GM19239 (cell line): Measurements from ENCODE around the gene OR52E1.
"Not testable (repeated sequence)": the region's sequence is repeated elsewhere in the genome, so short reads cannot be mapped to it uniquely, and the experiment has no call there.

ENCODE experiments used
- DNase-seq: peaks from one replicate; pipeline ENCODE4 v3.0.0; 2011; ENCODE audit warnings: low spot score; ENCODE audit not compliant: insufficient read length
- FAIRE-seq: peaks from 2 replicates; lab custom pipeline; 2011; peaks lifted over from hg19 to GRCh38; lab: Jason Lieb, UNC

OR52E1 gene

DNA sequence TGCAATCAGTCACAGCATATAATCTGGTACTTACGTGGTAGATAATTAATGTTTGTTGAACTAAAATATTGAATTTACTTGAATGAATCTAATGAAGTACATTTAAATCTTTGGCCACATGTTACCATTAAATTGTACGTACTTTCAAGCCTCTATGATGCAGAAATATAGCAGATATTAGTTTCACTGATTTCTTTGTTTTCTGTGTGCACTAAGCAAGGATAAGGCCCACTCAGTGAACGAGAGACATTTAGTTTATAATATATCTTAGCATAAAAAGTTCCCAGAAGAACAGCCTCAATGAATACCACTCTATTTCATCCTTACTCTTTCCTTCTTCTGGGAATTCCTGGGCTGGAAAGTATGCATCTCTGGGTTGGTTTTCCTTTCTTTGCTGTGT, at the start of gene OR52E1:
Gene OR52E1 (plus strand): TSS at position 301 of the 400 bp plus-strand sequence.
- no peak for FAIRE-seq
- DNase-seq = no peak

DNA sequence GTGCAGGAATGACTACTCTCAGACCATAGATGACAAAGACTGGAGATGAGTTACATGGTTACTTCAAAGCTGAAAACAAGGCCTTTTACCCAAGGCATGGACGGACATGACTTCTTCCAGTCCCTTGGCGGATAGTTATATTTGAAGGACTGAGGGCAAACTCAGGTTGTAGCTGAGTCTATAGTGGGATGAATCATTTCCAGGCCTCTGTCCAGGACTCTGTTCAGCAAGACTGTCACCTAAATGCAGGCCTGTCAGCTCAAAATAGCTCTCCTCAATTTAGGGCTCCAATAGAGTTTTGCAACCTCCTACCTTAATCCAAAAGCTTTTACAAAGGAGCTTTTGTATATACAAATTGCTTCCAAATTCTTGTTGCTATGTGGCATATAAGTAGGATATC, 47.4 kb upstream of the OR52E1 start:
- FAIRE-seq = no peak
- DNase-seq = no peak

DNA sequence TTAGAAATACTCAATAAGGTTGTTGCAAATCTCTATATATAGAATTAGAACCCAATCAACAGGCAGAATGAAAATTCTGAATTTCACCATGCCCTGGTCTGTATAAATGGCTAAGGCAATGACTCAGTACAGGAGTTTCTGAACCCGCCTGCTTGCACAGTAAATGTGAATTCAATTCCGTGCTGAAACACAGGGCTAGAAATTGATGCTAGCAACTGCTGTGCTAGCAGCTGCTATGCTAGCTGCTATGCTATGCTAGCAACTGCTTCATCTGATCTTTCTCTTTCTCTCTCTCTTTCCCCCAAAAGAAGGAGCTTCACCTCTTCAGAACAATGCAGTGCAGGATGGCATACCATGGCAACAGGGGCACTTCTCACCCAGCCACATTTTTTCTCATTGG, 32.7 kb upstream of the OR52E1 start:
- FAIRE-seq = no peak
- no peak for DNase-seq

DNA sequence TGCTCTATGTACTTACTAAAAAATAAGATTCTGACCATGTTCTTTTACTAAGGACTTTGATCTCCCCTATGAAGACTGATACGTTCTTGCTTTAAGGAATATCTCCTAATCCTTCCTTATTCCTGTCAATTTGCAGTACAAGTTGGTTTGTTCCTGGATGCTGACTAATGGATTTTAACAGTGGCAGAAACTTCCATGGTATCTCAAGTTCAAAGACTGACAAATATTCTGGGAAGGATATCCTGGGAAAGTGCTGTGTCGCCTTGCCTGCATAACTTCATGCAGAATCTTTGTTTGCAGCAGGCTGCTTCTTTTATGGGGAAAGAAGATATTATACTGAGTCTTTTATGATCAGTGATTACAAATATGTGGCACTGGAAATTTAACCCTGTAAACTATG, 31.4 kb upstream of the OR52E1 start:
- no peak for DNase-seq
- FAIRE-seq = no peak

DNA sequence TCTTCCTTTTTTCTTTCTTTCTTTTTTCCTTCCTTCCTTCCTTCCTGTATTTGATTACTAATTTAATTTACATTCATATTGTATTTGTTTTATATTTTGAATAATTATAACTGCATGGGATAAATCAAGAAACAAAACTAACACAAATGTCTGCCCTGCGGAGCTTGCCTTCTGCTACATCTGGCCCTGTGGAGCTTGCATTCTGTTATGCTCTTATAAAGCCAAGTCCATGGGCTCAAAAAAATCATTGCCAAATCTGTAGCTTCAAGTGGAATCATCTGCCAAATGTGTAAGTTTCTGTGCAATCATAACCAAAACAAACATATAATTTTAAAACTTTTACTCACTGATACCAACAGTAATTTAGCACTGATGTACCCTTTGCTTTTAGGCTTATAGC, 31.0 kb upstream of the OR52E1 start:
- FAIRE-seq (no peak), DNase-seq (no peak)

DNA sequence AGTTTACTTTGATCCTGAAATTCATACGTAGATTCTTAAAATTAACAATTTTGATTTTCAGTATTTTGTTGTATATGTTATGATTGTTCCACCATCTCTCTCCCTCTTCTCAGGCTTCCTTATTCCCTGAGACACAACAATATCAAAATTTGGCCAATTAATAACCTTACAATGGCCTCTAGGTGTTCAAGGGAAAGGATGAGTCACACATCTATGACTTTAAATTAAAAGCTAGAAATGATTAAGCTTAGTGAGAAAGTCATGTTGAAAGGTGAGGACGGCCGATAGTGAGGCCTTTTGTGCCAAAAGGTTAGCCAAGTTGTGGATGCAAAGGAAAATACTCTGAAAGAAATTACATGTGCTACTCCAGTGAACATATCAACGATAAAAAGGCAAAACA, 28.5 kb upstream of the OR52E1 start:
- DNase-seq = no peak
- FAIRE-seq = no peak

DNA sequence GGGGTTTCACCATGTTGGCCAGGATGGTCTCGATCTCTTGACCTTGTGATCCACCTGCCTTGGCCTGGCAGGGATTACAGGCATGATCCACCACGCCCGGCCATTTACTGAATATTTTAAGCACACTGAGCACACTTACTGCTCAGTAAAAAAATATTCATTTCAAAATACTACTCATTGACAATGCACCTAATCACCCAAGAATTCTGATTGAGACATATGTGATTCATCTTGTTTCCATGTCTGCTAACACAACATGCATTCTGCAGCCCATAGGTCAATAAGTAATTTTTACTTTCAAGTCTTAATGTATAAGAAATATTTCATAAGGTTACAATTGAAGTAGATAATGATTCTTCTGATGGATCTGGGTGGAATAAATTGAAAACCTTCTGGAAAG, 27.3 kb upstream of the OR52E1 start:
- FAIRE-seq = no peak
- no peak for DNase-seq

DNA sequence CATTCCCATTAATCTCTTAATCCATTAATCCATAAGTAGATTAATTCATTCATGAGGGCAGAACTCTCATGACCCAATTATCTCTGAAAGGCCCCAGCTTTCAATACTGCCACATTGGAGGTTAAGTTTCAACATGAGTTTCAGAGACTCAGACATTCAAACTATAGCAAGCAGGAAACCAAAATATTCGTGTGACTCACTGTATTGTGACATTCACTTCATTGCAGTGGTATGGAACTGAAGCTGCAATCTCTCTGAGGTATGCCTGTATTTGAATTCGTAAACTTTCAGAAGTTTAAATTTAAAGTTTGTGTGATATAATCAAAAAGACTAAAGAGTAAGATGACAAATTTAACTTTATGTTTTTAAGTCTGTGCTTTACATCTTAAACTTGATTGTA, 26.0 kb upstream of the OR52E1 start:
- DNase-seq (no peak), FAIRE-seq (no peak)

DNA sequence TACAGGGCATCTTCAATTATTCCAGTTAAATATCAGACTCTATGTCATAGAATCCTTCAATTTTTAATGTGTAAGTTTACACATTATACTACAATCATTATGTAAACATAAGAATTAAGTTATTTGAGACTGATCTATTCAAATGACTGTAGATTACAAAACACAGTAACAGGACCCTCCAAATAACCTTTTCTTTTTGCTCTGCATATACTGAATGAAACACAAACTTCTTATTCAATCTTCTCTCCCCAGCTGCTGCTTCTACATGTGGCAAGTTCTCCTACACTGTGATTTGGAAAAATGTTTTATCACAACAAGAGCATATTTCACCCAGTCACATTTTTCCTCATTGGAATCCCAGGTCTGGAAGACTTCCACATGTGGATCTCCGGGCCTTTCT, 23.1 kb upstream of the OR52E1 start, which contains the start of gene OR52J3:
Gene OR52J3 (plus strand): TSS at position 301 of the 400 bp plus-strand sequence. CDS start 0 bp downstream, at position 301.
- no peak for FAIRE-seq

DNA sequence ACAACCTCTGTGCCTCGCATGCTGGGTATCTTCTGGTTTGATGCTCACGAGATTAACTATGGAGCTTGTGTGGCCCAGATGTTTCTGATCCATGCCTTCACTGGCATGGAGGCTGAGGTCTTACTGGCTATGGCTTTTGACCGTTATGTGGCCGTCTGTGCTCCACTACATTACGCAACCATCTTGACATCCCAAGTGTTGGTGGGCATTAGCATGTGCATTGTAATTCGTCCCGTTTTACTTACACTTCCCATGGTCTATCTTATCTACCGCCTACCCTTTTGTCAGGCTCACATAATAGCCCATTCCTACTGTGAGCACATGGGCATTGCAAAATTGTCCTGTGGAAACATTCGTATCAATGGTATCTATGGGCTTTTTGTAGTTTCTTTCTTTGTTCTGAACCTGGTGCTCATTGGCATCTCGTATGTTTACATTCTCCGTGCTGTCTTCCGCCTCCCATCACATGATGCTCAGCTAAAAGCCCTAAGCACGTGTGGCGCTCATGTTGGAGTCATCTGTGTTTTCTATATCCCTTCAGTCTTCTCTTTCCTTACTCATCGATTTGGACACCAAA, 22.5 kb upstream of the OR52E1 start:
- FAIRE-seq = no peak
- no peak for DNase-seq

More for the DNA sequence above, 23.1 kb upstream of the OR52E1 start, which contains the start of gene OR52J3:
- DNase-seq = no peak

DNA sequence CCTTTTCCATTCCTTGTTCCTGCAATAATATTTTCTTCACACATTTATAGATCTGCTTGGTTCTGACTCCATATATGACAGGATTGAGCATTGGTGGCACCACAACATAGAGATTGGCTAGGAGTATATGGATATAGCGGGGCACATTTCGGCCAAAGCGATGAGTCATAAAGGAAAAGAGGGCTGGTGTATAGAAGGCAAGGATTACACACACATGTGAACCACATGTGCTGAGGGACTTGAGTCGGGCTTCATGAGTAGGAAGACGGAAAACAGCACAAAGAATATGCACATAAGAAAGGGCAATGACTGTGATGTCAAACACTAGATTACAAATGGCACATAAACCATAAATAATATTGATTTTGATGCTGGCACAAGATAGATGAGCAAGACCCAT, 10.7 kb upstream of the OR52E1 start:
- FAIRE-seq = not testable (repeated sequence)

DNA sequence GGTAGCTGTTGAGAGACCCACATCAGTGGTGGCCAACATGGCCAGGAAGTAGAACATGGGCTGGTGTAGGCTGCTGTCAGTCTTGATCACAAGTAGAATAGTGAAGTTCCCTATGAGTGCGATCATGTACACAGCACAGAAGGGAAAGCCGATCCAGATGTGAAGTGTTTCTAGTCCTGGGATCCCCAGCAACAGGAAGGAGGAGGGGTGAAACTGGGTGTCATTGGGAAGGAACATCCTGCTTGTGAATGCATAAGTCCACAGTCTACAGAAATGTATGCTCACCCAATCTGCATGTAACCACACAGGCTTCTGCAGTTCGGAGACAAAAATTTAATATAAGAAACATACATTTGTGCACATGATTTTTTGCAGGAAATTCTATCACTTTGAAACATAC, 10.0 kb upstream of the OR52E1 start, which contains the start of gene OR52E2:
Gene OR52E2 (minus strand): TSS at position 237 of the 400 bp plus-strand sequence. CDS start 0 bp downstream, at position 237.
- no peak for FAIRE-seq

More for the DNA sequence above, 10.7 kb upstream of the OR52E1 start:
- DNase-seq = not testable (repeated sequence)

DNA sequence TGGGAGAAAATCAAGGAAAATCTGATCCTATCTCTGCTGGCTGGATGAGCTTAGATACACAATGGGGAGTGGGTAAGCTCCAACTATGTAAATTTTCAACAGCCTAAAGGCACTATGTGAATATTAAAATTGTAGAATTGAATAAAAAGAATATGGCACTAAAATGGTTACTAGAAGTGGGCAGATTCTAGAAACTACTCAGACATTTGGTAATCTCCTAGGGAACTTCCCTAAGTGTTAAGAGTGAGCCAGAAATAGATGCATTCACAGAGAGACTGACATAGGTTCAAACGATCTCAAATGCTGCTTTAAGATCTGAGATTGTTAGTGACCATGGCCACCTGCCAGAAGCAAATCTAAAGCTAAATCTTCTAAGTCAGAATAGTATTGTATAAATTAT, 4.3 kb upstream of the OR52E1 start:
- no peak for DNase-seq
- peak; percentile 23 for FAIRE-seq

More for the DNA sequence above, 10.0 kb upstream of the OR52E1 start, which contains the start of gene OR52E2:
- DNase-seq = no peak

DNA sequence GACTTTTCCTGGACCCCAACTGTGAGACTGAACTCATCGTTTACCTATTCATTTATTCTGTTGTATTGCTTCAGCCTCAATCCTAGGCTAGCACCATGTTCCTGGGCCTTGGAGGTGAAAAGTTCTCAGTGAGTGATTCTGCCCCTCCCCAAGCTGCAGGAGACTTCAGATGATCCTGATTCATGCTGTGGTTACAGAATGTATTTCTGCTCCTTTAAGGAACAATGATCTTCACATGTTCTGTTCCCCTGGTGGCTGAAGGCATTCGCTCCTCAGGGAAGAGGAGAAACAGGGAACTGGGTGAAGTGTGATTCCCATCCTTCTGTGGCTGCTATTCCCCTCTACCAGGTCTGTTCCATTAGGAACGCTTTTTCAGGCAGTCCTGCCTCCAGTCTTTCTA, 2.4 kb downstream of the OR52E1 start:
- no peak for FAIRE-seq

DNA sequence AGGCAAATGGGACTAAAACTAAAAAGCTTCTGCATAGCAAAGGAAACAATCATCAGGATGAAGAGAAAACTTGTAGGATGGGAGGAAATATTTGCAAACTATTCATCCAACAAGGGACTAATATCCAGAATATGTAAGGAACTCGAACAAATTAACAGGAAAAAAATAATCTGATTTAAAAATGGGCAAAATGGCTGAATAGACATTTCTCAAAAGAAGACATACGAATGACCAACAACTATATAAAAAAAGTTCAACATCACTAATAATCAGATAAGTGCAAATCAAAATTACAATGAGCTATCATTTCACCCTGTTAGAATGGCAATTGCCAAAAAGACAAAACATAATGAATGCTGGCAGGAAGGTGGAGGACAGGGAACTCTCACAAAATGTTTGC, 12.0 kb downstream of the OR52E1 start:
- no peak for DNase-seq
- FAIRE-seq = no peak

More for the DNA sequence above, 2.4 kb downstream of the OR52E1 start:
- DNase-seq = no peak

DNA sequence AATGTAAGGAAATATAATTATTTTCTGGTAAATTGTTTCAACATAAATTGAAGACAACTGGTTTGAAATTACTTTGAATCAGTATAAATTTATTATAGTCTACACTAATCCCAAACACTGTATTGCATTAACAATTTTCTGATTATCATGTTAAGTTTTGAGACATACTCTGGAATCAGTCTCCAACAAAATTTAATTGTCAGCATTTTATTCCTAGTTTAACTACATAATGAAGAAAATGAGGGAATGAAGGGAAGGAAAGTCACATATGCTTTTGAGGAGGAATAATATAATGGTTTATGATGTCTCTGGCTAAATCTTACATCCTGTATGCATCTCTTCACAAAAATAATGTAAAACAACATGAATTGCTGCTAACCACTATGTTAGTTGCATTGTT, 14.2 kb downstream of the OR52E1 start:
- FAIRE-seq (no peak), DNase-seq (no peak)

DNA sequence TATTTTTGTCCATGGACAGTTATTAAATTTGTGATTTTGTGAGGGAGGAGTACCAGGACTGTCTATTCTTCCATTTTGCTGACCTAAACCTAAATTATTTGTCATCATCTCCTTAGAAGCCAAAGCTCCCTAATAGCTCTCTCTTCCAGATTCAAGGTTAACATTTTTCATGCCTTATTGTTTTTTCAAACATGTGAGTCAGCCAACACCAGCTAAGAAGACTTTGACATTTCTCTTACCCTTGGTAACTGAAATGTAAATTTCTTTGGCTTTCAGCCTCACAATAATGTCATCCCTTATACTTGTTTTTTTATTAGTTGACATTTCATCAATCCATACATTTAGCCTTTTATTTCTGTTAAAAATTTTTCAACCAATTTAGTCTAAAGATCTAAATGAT, 19.2 kb downstream of the OR52E1 start:
- no peak for DNase-seq
- no peak for FAIRE-seq

DNA sequence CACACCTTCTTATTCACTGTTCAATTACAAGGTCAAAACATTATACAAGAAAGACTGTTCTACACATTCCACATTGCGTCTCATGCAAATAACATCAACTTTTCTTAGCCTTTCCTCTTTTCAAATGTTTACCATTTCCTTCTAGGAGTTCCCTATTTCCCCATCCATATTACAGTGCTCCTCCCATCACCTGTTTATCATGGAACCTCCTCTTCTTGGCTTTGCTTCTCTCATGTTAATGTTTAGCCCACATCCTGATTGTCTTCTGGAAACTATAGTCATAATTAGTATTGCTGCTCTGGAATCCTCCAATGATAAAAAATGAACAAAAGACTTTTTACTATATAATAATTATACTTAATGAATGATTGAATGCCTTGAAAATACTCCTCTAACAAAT, 21.3 kb downstream of the OR52E1 start:
- DNase-seq = no peak

DNA sequence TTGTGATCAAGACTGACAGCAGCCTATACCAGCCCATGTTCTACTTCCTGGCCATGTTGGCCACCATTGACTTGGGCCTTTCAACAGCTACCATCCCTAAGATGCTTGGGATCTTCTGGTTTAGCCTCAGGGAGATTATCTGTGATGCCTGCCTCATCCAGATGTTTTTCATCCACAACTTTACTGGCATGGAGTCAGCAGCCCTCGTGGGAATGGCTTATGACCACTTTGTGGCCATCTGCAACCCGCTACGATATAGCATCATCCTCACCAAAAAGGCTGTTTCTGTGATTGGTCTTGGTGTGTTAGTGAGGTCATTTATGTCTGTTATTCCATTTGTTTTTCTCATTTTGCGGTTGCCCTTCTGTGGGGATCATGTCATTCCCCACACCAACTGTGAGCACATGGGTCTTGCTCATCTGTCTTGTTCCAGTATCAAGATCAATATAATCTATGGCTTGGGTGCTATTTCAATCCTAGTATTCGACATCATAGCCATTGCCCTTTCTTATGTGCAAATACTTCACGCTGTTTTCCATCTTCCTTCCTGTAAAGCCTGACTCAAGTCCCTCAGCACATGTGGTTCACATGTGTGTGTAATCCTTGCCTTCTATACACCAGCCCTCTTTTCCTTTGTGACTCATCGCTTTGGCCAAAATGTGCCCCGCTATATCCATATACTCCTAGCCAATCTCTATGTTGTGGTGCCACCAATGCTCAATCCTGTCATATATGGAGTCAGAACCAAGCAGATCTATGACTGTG, 23.6 kb downstream of the OR52E1 start:
- FAIRE-seq = no peak
- no peak for DNase-seq

More for the DNA sequence above, 21.3 kb downstream of the OR52E1 start:
- no peak for FAIRE-seq

DNA sequence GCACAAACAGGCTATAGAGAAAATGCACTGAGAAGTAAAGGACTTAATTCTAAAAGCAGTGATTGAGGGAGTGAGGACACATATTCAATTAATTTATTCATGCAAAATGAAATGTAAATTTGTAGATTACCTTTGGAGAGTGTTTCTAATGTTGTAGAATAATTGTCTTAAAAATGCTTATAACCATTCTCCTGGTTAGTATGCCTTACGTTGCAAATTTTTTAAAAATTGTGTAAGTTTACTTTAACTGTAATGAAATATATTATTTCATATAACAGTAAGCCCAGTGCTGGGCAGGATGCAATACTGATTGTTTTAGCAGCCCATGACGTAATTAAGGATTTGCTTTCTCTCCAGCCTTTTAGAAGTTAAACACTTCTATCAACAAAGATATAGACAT, 26.6 kb downstream of the OR52E1 start:
- DNase-seq = no peak
- no peak for FAIRE-seq

DNA sequence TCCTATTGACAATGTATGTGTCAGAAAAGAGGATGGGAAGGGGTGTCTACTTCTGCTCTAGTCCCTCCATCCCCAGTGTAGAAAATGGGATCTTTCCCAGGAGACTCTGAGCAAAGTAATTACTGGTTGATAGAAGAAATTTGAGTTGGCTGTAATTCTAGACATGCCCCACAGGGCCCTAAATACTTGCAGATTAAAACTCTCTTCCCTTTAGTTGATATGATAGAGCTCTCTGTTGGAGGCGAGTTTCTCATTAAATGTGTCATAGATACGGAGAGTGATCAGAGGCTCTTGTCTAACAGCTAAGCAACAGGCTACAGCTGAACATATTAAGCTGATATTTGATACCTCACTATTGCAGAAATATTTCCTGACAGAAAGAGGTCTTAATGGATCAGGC, 32.9 kb downstream of the OR52E1 start:
- DNase-seq = no peak
- FAIRE-seq = no peak

DNA sequence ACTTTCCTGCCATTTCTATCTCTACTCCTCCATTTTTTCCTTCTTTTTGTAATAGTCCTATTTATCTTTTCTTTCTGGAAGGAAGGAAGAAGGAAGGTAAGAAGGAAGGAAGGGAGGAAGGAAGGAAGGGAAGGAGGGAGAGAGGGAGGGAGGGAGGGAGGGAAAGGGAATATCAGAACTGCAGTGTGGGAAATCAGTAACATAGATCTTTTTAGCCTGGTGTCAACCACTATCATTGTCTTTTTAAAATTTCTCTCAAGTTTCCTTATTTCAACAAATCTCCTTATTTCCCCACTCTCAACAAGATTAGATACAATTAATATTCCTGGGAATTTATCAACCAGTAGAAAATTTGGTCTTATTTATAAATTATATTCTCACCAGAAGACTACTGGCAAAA, 33.7 kb downstream of the OR52E1 start:
- DNase-seq (no peak), FAIRE-seq (no peak)
